H4 (cell line): ENCODE measurements around the gene SLC17A9. TPM values are rescaled to one million over a fixed set of nuclear protein-coding genes. Genes with fewer than 3 reads are reported as not detected.

Experiments
- DNase-seq: peaks from one replicate; pipeline ENCODE4 v3.0.0-alpha.2; 2015; ENCODE audit warnings: low spot score
- total RNA-seq: library from RNA; depleted of rRNA; stranded (reverse); fragments of >200 nt; shearing (Covaris generic); gene quantifications from 2 replicates; pipeline ENCODE4 v1.2.3, GENCODE V29; 2014

Gene SLC17A9
- total RNA-seq, 1 experiment from 2014 or later, result not detected

DNA sequence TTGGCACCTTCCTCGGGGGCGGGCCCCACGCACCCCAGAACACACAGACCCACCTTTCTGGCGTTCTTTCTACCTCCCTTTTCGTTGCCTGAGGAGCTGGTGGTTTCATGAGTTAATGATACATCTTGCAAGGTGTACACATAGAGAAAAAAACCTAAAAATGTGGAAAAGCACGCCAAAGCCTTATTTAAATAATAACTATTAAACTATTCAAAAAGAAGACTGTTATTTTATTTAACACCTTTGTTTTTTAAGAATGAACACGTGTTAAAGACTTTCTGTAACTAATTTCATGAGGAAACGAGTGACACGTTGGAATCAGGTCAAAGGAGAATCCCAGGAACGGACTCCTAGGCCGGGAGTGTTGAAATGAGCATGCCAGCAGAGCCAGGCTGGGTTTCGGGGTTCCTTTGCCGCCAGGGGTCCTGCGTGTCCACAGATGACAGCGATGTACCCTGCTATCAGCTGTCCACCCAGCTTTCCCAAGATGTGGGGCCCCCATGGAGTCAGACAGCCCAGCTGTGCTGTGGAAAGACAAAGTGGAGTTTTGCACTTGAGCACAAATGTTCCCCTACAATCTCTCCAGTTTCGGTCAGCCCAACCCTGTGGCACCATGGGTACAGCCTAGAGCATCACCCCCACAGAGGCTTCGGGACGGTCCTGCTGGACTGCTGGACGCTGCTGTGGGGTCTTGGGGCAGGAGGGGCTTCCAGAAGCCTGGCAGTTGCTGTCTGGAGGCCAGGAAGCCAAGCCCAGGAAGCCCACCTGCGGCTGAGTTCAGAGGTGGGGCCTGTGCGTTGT is 16.1 kb downstream of the SLC17A9 start:
- no peak for DNase-seq

GRCh38 chr20:62969179-62969760 is 16.8 kb downstream of the SLC17A9 start:
- DNase-seq, result no peak

DNA sequence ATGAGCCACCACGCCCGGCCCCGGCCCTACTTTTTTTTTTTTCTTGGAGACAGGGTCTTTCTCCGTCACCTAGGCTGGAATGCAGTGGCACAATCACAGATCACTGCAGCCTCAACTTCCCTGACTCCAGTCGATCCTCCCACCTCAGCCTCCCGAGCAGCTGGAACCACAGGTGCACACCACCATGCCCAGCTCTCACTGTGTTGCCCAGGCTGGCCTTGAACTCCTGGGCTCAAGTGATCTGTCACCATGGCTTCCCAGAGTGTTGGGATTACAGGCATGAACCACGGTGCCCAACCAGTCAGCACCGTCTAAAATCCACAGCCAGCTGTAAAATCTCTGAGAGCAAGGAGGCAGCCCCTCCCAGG is 17.4 kb downstream of the SLC17A9 start:
- no peak for DNase-seq

DNA sequence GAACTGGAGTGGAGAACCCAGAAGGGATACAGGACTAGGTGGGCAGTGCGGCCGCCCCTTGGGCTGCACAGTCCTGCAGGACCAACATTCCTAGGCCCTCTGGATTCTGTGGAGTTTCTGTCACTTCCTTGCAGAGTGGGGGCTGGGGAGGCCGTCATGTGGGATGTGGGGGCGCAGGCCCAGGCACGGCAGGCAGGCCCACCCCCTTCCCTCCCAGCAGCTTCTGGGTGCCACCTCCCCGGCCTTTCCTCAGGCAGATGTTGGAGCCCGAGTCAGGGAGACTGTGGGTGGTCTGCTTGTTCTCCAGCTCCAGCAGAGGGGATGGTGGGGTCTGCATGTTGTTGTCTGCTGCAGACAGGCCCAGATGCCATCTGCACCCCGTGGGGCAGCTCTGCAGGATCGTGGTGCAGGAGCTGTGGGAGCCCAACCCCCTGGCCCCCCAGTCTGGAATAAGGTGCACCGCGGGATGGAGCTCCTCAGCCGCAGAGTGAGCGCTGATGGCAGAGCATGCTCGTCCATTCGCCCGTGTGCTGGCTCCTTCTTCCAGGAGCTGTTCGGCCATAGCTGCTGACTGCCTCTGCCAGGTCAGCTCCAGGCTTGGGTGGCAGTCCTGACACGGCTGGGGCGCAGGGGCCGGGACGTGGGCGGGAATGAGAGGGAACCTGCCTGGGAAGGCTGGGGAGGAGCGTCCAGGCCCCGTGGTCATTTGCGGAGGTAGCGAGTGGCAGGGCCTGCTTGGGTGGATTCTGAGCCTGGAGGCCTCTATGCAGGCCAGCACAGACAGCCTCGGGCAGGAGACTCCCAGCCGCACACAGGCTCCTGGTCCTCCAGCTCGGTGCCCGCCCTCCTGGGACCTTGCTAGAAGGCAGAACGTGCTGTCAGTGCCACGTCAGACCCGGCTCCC is 18.1 kb downstream of the SLC17A9 start:
- no peak for DNase-seq

- DNase-seq, result no peak
These were observed 18.9 kb downstream of the SLC17A9 start for GRCh38 chr20:62971211-62971949.

GRCh38 chr20:62971950-62972844 is 19.7 kb downstream of the SLC17A9 start:
- DNase-seq, result peak; percentile 72

DNA sequence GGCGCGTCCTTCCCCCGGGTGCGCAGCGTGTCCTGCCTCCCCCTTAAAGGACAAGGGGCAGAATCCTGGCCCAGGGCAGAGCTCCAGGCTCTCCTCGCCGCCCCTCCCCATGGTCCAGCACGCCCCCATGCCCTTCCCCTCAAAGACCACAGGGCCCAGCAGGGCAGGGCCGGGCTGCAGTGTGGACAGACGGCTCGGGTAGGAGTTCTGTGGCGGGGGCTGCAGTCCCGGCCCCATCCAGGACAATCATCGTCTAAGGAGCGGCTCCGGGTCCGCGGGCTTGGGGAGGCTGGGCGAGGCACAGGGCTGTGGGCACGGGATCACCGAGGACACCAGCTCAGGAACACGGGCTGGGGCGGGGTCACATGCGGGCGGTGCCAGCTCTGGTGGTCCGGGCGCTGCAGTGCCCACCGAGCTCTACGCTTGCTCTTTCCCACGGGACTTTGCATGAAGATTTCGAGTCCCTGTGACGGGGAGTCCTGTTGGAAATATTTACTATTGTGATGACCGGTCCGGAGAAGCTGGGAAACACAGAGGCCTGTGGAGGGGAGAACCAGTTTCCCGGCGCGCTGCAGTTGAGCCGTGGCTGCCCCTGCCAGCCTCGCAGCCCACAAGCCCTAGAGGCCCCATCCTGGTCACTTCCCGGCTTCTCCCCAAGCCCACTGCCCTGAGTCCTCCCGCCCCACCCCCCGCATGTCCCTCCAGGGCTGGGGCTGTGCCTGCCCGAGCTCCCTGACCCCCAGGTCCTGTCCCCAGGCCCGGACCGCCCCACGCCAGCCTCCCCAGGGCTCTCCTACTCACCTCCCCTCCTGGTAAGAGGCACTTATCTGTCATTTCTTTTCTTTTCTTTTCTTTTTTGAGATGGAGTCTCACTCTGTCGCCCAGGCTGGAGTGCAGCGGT is 20.6 kb downstream of the SLC17A9 start:
- DNase-seq, result no peak

GRCh38 chr20:62975251-62975760 is 22.8 kb downstream of the SLC17A9 start:
- no peak for DNase-seq

DNA sequence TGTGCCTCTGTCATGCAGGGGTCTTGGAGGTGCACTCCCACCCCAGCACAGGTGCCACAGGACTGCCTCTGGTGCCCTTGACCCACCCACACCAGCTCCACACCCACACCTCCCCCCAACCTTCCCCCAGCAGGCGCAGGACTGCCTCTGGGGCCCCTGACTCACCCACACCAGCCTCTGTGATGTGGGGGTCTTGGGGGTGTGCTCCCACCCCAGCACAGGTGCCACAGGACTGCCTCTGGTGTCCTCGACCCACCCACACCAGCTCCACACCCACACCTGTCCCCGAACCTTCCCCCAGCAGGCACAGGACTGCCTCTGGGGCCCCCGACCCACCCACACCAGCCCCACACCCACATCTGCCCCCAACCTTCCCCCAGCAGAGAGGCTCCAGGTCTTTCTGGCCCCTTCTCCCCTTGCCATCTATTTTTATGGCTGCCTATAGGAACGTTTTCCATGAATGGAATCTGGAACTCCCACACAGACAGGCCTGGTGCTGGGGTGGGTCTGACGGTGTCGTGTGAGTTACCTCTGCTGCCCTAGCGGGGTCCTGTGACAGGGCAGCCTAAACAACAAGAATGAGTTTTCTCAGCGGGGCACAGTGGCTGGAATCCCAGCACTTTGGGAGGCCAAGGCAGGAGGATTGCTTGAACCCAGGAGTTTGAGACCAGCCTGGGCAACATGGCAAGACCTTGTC is 23.5 kb downstream of the SLC17A9 start:
- no peak for DNase-seq

DNA sequence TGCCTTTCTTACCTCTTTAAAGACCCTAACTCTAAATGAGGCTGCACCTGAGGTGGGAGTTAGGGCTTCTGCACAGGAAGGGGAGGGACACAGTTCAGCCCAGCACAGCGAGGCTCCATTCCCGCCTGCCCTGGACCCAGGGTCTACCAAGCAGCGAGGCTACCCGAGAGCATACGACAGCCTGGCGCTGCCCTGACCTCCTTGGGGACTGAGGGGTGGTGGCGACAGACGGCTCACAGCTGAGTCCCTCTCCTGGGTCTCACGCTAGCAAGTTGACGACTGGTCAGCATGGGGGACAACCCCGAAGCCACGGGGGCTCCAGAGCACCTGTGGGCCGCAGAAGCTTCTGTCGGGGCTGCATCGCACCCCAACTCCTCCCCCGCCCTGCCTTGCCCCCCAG is 24.4 kb downstream of the SLC17A9 start:
- no peak for DNase-seq

DNA sequence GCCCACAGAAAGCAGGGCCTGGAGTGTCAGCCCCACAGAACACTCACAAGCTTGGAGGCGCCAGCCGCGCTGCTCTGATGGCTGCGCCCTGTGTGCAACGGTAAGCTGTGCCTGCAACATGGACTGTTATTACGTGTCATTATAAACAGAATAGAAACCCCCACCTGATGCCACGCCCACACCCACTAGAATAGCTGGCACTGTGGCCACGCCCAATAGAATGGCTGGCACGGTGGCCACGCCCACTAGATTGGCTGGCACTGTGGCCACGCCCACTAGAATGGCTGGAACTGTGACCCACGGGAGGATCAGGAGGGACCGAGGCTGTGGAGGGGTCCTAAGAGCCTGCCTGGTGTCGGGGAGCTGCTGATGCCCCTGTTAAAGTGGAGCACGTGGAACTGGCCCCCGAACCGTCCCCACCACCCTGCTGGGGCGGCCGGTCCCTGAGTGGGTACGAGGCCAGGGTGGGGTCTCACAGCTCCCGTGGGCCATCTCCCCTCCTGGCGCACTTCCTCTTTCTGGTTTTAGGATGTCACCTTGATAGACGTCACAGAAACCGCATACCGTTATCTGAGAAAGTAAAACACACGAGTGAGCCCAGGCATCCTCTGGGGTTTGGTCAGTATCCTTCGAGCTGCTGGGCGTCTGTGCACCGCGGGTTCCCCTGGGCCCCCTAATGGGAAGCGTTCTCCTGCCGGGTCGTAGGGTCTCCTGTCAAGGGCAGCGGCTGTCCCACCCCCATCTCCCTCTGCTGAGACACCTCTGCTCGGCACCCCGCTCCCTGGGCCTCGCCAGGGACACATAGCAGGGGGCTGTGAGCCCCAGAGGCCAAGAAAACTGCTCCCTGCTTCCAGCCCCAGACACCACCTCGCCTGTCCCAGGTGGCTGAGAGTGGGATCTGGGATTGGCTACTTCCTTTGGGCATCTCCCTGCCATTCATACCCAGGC is 25.4 kb downstream of the SLC17A9 start:
- DNase-seq, result peak; percentile 25

DNA sequence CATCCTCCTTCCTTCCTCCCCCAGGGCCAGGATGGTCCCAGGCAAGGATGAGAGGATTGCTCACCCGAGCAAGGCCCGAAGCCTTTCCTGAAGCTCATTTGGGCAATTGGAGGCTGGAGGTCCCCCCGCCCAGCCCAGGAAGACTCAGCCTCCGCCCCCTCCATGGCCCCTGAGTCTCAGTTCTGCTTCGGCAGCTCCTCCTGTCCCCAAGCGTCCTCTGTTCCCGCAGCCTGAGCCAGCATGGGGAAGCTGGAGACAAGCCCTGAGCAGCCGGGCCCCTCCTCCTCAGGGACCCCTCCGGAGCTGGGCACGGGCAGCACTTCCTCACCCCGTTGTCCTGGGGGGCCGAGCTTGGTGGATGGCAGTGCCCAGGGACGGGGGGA is 26.0 kb downstream of the SLC17A9 start:
- DNase-seq, result no peak

GRCh38 chr20:62979310-62979709 is 26.8 kb downstream of the SLC17A9 start:
- no peak for DNase-seq

GRCh38 chr20:62979876-62980373 is 27.4 kb downstream of the SLC17A9 start:
- DNase-seq, result no peak

GRCh38 chr20:62980380-62980960 is 28.0 kb downstream of the SLC17A9 start:
- no peak for DNase-seq

DNA sequence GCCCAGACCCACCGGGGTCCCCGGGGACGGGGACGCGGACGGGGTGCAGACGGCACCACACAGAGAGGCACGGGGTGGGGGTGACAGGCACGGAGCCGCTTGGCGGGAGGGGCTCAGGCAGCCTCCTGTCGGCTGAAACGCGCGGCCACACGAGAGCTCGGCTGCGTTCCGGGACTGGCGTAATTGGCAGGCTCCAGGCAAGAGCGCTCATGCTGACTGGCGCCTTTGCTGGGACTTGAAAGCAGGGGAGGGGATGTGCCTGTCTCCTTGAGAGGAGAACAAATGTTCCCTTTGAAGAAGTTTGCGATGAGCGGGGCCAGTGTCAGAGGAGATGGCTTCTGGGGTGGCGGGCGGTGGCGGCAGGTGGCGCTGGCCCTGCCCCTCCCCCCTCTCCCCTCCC is 28.5 kb downstream of the SLC17A9 start:
- DNase-seq, result no peak
